Measurements from ENCODE around the gene GAN.

- TF ChIP-seq POLR2A (IDR thresholded peaks at IDR 0.05) (no peak), CTCF (IDR thresholded peaks at IDR 0.05) (no peak)
Observed at GRCh38 chr16:81436386-81436785, 121.6 kb downstream of the GAN start.
